Activated CD4-positive, alpha-beta T cell treated with anti-CD3 and anti-CD28 coated beads, Interleukin-2, amount 50 U/mL, for 24 hours (primary cell): ENCODE results near the gene TTLL5.

ENCODE experiments used
- DNase-seq, 2 donors: peaks; one replicate each; pipeline ENCODE4 v3.0.0-alpha.2; 2020; ENCODE audit warnings: low read depth in 1 of 2, low spot score in 1 of 2

Gene TTLL5

GRCh38 chr14:75697386-75697785 is 36.3 kb downstream of the TTLL5 start:
- no peak for DNase-seq

DNA sequence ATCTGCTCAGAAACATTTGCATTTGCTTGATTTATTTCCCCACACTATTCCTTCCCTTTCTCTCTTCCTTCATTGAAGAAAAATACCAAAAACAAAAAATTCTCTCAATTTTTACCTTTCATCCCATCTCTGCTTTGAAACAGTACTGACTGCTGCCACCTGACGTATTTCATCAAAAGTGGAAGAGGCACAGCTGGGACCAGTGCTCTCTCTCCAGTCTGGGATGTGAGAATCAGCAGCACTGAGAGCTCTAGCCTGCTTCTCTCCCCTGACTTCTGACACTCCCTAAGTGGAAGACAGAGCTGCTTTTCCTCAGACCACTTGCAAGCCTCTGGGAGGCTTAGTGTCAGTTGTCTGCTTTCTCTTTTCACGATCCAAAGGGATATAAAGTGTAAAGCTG is 36.9 kb downstream of the TTLL5 start:
- DNase-seq, result no peak

DNA sequence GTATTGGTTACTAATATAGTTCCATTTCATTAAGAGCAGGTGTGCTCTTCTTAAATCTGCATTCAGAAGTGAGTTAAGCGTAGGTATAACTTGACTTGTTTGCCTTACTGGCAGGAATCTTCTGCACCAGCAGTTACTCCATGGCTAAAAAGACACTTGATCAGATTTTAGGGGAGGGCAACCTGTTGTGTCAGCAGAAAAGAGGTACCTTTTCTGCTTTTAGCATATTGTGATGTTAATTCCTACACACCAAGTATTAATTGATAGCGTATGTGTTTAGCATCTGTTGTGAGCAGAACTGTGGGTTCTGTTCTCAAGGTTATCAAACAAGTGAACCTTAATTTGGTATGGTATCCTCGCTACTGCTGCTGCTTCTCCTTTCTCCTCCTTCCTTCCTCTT is 38.3 kb downstream of the TTLL5 start:
- no peak for DNase-seq

DNA sequence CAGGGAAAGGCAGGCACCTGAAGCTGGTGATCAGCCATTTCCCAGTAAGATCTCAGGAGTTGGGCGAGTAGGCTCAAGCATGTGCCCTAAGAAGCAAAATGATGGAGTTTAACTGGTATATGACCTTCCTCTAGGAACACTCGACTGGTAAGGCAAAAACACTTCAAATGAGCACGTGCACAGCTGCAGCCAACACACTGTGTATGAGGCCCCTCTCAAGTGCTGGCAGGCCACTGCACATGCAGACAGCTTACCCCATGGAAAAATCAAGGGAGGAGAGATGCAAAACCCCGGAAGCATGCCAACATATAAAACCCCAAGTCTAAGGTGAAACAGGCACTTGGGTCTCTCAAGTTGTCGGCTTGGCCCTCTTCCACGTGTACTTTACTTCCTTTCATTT is 39.2 kb downstream of the TTLL5 start:
- DNase-seq, result no peak

GRCh38 chr14:75702122-75702521 is 41.1 kb downstream of the TTLL5 start:
- no peak for DNase-seq

DNA sequence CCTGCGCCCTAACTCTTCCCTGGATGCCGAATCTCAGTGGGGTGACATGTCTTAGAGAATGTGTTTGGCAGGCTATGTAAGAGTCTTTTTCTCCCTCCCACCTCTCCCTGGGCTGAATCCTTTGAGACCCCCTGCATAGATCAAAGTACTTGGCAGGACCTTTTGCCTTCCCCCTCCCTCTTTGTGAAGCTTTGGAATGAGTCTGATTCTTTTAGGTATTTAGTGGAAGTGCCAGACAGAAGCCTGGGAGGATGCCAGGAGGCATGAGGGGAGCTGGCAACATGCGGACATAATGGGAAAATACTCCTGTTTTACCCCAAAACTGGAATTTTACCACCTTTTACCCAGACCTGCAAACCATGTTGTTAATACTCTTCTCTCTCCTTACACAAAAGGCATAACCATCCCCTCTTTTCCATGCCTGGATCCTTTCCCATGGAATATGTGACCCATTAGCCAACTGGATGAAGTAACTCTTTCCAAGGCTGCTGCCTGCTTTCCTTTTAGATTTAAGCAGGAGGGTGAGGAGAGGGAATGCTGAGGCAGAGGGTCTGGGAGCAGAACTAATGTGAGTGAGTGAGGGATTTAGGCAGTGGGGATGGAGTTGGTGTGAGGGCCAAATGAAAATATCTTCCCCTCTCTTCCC is 41.7 kb downstream of the TTLL5 start:
- no peak for DNase-seq

- DNase-seq, result no peak
These were observed 42.4 kb downstream of the TTLL5 start for GRCh38 chr14:75703467-75703866.

GRCh38 chr14:75705014-75705413 is 44.0 kb downstream of the TTLL5 start:
- no peak for DNase-seq

GRCh38 chr14:75709207-75709812 is 48.3 kb downstream of the TTLL5 start:
- peak in 1 of 2 donors; percentile 41 for DNase-seq

GRCh38 chr14:75711105-75711795 is 50.2 kb downstream of the TTLL5 start:
- no peak for DNase-seq

DNA sequence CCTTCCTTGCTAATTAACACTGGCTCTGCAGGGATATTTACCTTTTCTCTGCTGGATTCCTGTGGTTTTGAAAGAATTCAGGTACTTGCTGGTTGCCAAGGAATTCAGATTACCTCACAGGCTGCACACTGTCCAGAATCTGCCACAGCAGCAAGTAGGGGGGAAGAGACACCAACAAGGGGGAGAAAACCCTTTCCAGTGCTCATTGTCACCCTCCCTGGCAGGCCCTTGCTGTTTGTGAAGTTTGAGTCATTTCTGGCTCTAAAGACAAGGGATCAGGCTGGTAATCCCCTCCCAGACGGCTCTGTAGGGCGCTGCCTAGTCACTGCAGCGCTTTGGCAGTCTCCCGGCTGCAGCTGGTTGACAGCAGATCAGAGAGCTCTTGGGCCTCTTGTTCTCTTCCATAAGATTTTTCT is 50.8 kb downstream of the TTLL5 start:
- DNase-seq, result no peak

DNA sequence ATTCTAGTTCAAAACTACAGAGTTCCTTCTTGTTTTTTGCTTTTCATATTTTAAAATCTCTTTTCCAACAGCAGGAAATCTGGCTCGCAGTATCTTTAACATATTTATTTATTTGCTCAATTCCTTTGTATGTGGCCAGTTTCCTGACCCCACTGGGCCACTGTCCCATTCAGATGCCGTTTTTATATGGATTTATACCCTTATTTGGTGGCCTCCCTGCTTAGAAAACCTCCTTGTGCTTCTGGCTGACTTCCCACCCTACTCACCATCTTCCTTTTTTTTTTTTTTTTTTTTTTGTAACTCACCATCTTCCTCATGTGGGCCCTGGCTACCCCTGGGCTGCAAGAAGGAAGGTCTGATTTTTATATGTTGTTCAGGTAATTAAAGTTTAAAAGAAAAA is 53.9 kb downstream of the TTLL5 start:
- no peak for DNase-seq

- DNase-seq, result no peak
These were observed 55.1 kb downstream of the TTLL5 start for GRCh38 chr14:75715926-75716780.

DNA sequence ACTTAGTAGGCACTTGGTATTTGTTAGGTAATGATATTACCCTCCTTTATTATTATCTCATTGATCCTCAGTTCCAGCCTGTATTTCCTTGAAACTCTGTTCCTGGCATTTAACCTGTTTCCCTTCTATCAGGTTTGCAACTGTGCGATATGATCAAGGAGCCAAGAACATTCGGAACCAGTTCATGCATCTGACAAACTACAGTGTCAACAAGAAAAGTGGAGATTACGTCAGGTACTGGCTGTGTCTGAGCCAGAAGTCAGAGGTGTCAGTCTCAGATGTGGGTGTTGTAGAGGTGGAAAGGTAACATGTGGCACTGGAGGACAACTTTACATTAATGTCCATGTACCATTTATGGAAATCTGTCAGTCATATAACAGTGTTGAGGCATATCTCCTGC is 56.7 kb downstream of the TTLL5 start:
- no peak for DNase-seq

- no peak for DNase-seq
These were observed 57.2 kb downstream of the TTLL5 start for GRCh38 chr14:75718199-75718598.

DNA sequence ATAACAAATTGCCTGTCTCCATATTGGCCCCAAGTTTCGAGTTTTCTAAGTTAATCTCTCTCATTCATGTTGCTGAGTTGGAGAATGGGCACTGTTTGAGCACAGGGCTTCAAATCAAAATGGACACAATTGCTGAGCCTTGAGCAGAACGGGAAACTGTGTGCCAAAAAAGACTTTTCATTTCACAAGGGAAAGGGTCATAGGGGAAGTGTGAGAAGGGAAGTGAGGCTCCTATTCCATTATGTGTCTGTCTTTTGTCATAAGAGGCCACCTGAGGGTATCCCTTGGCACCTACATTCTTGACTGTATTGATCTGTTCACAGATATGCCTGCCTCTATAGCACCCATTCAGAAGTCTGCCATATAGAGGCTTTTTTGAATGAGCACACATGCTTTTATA is 59.1 kb downstream of the TTLL5 start:
- no peak for DNase-seq

DNA sequence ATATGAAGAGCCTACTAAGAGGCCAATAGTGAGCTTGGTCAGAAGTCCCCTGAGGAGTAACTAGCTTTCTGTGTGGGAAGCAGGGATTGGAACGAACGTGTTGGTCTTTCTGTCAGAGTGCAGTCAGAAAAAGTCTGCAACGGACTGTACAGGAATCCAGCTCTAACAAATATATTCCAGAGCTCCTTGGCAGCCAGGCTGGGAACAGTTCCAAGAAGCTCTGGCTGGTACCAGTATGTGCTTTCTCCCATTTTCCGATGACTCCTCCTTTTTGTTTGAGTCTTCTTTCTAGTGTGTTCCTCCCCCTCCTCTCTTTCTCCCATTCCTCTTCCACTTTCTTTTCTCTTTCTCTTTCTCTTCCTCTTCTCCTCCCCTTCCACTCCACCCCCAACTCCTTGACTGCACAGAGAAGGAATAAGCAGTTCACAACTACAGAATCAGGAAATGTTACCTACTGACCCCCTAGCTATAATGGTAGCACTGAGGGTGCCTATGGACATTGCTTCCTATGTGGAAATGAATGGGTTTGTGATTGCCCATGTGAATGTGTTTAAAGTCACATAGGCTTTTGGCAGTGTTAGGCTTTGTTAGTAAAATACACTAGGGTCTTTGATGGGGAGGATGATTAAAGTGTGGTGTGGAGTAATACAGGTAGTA is 59.9 kb downstream of the TTLL5 start:
- no peak for DNase-seq

- no peak for DNase-seq
These were observed 62.7 kb downstream of the TTLL5 start for GRCh38 chr14:75723716-75724115.

DNA sequence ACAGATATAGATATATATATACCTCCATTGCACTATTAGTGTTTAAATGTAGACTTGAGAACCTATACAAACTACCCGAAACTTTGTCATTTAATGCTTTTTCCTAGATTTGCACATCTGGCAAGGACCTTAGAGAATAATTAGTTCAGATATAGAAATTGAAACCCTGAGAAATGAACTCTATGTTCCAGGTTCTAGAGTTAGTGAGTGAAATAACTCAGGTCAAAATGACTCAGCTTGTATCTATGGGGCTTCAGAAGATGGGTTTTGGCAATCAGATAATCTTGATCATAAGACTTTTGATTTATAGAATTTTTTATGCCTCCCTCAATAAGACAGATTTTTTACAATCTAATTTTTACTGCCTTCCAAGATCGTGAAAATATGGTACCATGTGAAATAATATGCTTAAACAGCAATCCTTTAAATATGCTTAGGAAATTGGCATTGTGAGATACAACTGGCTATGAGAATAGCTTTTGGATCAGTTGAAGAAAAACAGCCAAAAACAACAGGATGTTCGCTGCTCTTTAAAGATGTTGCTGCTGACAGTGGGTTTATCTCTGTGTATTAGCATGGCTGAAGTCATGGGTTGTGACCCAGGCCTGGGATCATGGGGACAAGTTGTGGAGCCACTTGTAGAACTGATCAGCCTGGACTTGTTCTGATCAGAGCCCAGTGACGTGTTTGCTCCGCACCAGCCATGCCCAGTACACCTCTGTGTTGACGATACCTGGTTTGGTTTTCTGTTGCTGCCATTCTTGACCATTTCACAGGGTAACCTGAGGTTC is 63.6 kb downstream of the TTLL5 start:
- DNase-seq, result no peak

DNA sequence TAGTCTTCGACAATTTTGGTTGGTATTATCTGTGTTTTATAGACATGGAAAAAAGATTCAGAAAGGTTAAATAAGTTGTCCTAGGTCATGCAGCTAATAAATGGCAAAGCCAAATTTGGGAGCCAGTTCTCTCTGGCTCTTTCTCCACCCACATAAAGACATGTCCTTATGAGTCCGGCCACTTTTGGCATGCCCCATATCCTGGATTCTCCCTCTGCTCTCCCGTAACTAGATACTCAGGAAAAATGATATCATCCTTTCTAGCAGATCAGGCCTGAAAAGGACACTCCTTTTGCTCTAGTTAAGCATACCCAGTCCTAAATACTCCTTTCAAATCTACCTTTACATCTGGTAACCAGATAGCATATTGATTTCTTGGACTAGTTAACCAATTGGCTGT is 64.4 kb downstream of the TTLL5 start:
- DNase-seq, result no peak
